HepG2 (cell line): ENCODE results near the gene KRTAP1-3. TPM values are rescaled to one million over a fixed set of nuclear protein-coding genes. Genes with fewer than 3 reads are reported as not detected.

ENCODE experiments used
- ATAC-seq: fragments of 200-7000 bp; cut with Tn5 transposase; 3 replicates; pipeline ENCODE4 v1.9.1; 2020; ENCODE audit warnings: mild to moderate bottlenecking, moderate library complexity
- BruUV-seq: library from RNA; stranded (reverse); fragments of 400-500 nt; replicated peaks from 2 replicates; lab custom pipeline; 2021; lab: Mats Ljungman, UMichigan
- CTCF ChIA-PET: fragments of 300-600 bp; formaldehyde crosslinking; extraction: SDS; loops from one replicate; lab custom pipeline; 2021; ENCODE audit warnings: low total read pairs, inconsistent platforms, low intra/inter-chr PET ratio; lab: Yijun Ruan, JAX
- POLR2A ChIA-PET: fragments of 350-600 bp; sonication (Branson Sonifier 250); formaldehyde crosslinking; loops from one replicate; lab custom pipeline; 2020; ENCODE audit warnings: antibody characterized with exemption, inconsistent platforms; lab: Yijun Ruan, JAX
- DNase-seq: peaks from one replicate; pipeline ENCODE4 v3.0.0-alpha.2; 2015; ENCODE audit warnings: low spot score
- FAIRE-seq: peaks from 3 replicates; lab custom pipeline; 2011; peaks lifted over from hg19 to GRCh38; lab: Jason Lieb, UNC
- H2AFZ ChIP-seq: one replicate; pipeline ENCODE4 v1.6.1; 2011; ENCODE audit warnings: low read length, inconsistent platforms
- H3K27ac ChIP-seq: fragments of 300-600 bp; 3 replicates; pipeline ENCODE4 v1.8.0; 2011; ENCODE audit warnings: mixed run types, mild to moderate bottlenecking, mixed read lengths, low read length, inconsistent platforms; ENCODE audit not compliant: insufficient read depth; ENCODE audit errors: extremely low read length
- H3K27me3 ChIP-seq, 2 experiments: fragments of 200-600 bp in 1 of 2; 2 replicates in 1 of 2; 3 replicates in 1 of 2; pipeline versions ENCODE4 v1.6.0 to v1.8.0; 2011; ENCODE audit warnings: low read length in 2 of 2, mild to moderate bottlenecking in 2 of 2, moderate library complexity in 2 of 2, inconsistent platforms in 1 of 2; ENCODE audit not compliant: insufficient read depth in 2 of 2, control insufficient read depth in 1 of 2
- H3K36me3 ChIP-seq, 2 experiments: fragments of 200-600 bp in 1 of 2; replicated peaks in 1 of 2; 2 replicates in 1 of 2; 3 replicates in 1 of 2; pipeline versions ENCODE4 v1.5.1 to v1.8.0; 2011; ENCODE audit warnings: low read length in 2 of 2, inconsistent platforms in 1 of 2; ENCODE audit not compliant: insufficient read depth in 2 of 2, control insufficient read depth in 1 of 2
- H3K4me1 ChIP-seq: 2 replicates; pipeline ENCODE4 v1.5.1; 2012; ENCODE audit warnings: low read length, inconsistent platforms; ENCODE audit not compliant: insufficient read depth
- H3K4me2 ChIP-seq: 2 replicates; pipeline ENCODE4 v1.6.0; 2011; ENCODE audit warnings: low read depth, low read length, inconsistent platforms
- H3K4me3 ChIP-seq, 3 experiments: fragments of 200-600 bp in 1 of 3; sonication (generic), shearing (Covaris generic) in 1 of 3; replicated peaks in 1 of 3; 2 replicates each; pipeline ENCODE4 v1.5.1; 2011 to 2016; ENCODE audit warnings: low read length in 3 of 3, inconsistent platforms in 2 of 3, low read depth in 2 of 3, mild to moderate bottlenecking in 2 of 3, control low read depth in 1 of 3, mixed read lengths in 1 of 3; ENCODE audit not compliant: insufficient read depth in 1 of 3
- H3K79me2 ChIP-seq: one replicate; pipeline ENCODE4 v1.6.1; 2011; ENCODE audit warnings: low read length, inconsistent platforms; ENCODE audit not compliant: insufficient read depth
- H3K9ac ChIP-seq: 2 replicates; pipeline ENCODE4 v1.6.0; 2011; ENCODE audit warnings: mild to moderate bottlenecking, low read depth, low read length, inconsistent platforms; ENCODE audit not compliant: insufficient read depth
- H3K9me3 ChIP-seq: 2 replicates; pipeline ENCODE4 v1.5.1; 2012; ENCODE audit warnings: mild to moderate bottlenecking, low read length
- H4K20me1 ChIP-seq: 2 replicates; pipeline ENCODE4 v1.6.0; 2011; ENCODE audit warnings: inconsistent platforms, mild to moderate bottlenecking, low read length, moderate library complexity; ENCODE audit not compliant: insufficient read depth
- BRCA1 ChIP-seq: sonication (generic); formaldehyde crosslinking; IDR thresholded peaks from 2 replicates; pipeline ENCODE4 v1.4.0; 2020; ENCODE audit warnings: missing genetic modification reagents
- CSRNP1 ChIP-seq: sonication (generic); formaldehyde crosslinking; IDR thresholded peaks from 2 replicates; pipeline ENCODE4 v1.8.1; 2023; ENCODE audit warnings: mild to moderate bottlenecking, missing genetic modification reagents
- CTCF ChIP-seq: sonication (generic); formaldehyde crosslinking; IDR thresholded peaks from 2 replicates; pipeline ENCODE4 v1.5.0; 2020; ENCODE audit warnings: mild to moderate bottlenecking, missing genetic modification reagents, moderate library complexity
- ELK4 ChIP-seq: sonication (generic); formaldehyde crosslinking; IDR thresholded peaks from 2 replicates; pipeline ENCODE4 v1.9.0; 2021; ENCODE audit warnings: missing genetic modification reagents, borderline replicate concordance
- PHF21A ChIP-seq: sonication (generic); formaldehyde crosslinking; IDR thresholded peaks from 2 replicates; pipeline ENCODE4 v1.5.0; 2020; ENCODE audit warnings: mild to moderate bottlenecking, missing genetic modification reagents
- STAG1 ChIP-seq: sonication (generic); formaldehyde crosslinking; IDR thresholded peaks from 2 replicates; pipeline ENCODE4 v1.4.0; 2020; ENCODE audit warnings: missing genetic modification reagents
- TRIM22 ChIP-seq: fragments of 450-650 bp; IDR thresholded peaks from 2 replicates; pipeline ENCODE4 v1.6.1; 2017
- WGBS: methylation state at CpG from one replicate; pipeline ENCODE4 v1.1.6; 2017; ENCODE audit warnings: low lambda C conversion rate; 5-methylcytosine and 5-hydroxymethylcytosine counted together
- in situ Hi-C: cut with HindIII; loops from 2 replicates; pipeline ENCODE4 v1.10.0; 2017; ENCODE audit warnings: low pct_unique_long_range_greater_than_20kb; ENCODE audit not compliant: extremely low pct_ligation_motif_present
- intact Hi-C: fragments of 100-400 bp; cut with micrococcal nuclease; formaldehyde crosslinking; loops from one replicate; pipeline ENCODE4 v1.10.0; 2022; ENCODE audit not compliant: unreplicated experiment
- polyA plus RNA-seq, 8 experiments: library from polyadenylated mRNA; depleted of rRNA in 3 of 8; stranded (reverse) in 7 of 8; unstranded in 1 of 8; fragments of >200 nt; fragmentation: Illumina TruSeq in 4 of 8; extraction: Trizol in 4 of 8; gene quantifications; 2 replicates each; pipeline versions ENCODE4 v1.2.1 to v1.2.3, GENCODE V29; 2011 to 2016; ENCODE audit warnings: low read depth in 4 of 8, missing spikeins in 1 of 8, mixed read lengths in 1 of 8; ENCODE audit not compliant: insufficient read depth in 1 of 8
- total RNA-seq, 5 experiments: library from RNA; depleted of rRNA; stranded (reverse); fragments of >200 nt; fragmentation: Illumina TruSeq; extraction: Trizol; gene quantifications; 2 replicates each; pipeline ENCODE4 v1.2.3, GENCODE V29; 2016; ENCODE audit warnings: low read depth in 1 of 5

Gene KRTAP1-3
- total and polyA plus RNA-seq, 2 of the 13 experiments (the other 11 are each of a cell fraction or from before 2014, with no cell fraction given): not detected

- H2AFZ ChIP-seq: peak overlapping the region; percentile 24
- H3K27me3 ChIP-seq: no peaks in the 10 kb centered on the region
- H3K9ac ChIP-seq: no peak overlapping the region
- no peaks in the 10 kb centered on the region for H3K9me3 ChIP-seq
- ChIA-PET POLR2A (no interaction called here), CTCF (no interaction called here)
- H3K4me3 ChIP-seq: no peak overlapping the region
- no TSS peak for BruUV-seq
- TF ChIP-seq CTCF (CRISPR knock-in tag) (0 out of 2 replicates have a peak, but pooled peaks have one; percentile 5), PHF21A (CRISPR knock-in tag) (no peak), BRCA1 (CRISPR knock-in tag) (no peak), ELK4 (CRISPR knock-in tag) (no peak), TRIM22 (no peak), CSRNP1 (CRISPR knock-in tag) (0 out of 2 replicates have a peak, but pooled peaks have one; percentile 30), STAG1 (CRISPR knock-in tag) (0 out of 2 replicates have a peak, but pooled peaks have one; percentile 17)
- no peak for DNase-seq
- FAIRE-seq: no peak
- H3K79me2 ChIP-seq: no peaks in the 10 kb centered on the region
- no peak for ATAC-seq
- WGBS: 33% methylated on average over 8 of the region's 8 CpGs
- in situ Hi-C loops: no loop called here
- H3K4me2 ChIP-seq: no peak overlapping the region
- peaks cover 9% of the 10 kb centered on the region for H3K4me1 ChIP-seq
- intact Hi-C loops: no loop called here
- H4K20me1 ChIP-seq: no peaks in the 10 kb centered on the region
- no peaks in the 10 kb centered on the region for H3K36me3 ChIP-seq
- H3K27ac ChIP-seq: no peak overlapping the region
Observed at GRCh38 chr17:40986920-40987319, 47.8 kb downstream of the KRTAP1-3 start.
